Measurements from ENCODE around the gene HIRA.

The HIRA gene

DNA sequence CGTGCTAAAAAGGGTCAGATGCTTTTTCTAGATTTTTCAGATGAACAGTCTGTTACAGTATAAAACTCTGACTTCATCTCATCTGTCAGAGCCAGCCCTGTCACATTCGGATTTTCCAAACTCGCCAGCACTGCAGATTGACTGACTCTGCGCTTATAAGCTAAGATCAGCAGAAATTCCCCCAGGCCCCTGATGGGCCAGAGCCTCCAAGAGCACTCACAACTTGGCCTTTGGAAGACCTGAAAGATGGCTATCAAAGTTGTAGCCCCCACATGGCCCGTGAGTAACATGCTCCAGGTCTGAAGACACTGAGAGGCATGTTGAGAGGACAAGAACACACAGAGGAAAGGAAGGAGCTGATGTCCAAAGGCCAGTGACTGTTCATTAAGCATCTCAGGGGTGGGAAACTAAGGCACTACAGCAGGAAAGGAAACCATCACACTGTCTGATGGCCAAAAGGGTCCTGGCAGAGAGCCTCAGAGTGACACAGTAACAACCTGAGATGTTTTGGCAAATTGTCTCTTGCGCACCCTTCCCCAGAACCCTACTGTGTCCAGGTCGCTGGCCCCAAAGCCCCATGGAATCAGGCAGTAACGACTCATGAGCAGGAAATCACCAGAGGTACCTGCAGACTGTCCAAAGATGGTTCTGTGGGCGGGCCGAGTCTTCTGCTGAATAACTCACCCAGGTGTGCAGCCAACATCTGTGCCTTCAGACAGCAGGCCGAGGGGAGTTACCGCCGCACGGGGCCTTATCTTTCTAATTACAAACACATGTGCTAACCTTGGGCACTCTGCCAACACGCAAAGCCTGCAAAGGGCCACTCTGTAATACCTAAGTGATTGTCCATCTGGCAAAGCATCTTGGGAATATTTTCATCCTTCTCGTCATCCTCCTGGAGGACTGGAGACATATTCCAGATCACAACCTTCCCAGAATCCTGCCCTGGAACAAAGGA lies 23.6 kb downstream of the HIRA start:
- TF ChIP-seq, protein P1, sequence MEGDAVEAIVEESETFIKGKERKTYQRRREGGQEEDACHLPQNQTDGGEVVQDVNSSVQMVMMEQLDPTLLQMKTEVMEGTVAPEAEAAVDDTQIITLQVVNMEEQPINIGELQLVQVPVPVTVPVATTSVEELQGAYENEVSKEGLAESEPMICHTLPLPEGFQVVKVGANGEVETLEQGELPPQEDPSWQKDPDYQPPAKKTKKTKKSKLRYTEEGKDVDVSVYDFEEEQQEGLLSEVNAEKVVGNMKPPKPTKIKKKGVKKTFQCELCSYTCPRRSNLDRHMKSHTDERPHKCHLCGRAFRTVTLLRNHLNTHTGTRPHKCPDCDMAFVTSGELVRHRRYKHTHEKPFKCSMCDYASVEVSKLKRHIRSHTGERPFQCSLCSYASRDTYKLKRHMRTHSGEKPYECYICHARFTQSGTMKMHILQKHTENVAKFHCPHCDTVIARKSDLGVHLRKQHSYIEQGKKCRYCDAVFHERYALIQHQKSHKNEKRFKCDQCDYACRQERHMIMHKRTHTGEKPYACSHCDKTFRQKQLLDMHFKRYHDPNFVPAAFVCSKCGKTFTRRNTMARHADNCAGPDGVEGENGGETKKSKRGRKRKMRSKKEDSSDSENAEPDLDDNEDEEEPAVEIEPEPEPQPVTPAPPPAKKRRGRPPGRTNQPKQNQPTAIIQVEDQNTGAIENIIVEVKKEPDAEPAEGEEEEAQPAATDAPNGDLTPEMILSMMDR (IDR thresholded peaks at IDR 0.05; ENCODE audit: low read depth, low read length, missing control alignments), result no peak
- DNase-seq (ENCODE audit: low read depth), result no peak

GRCh38 chr22:19406846-19407245 lies 24.7 kb downstream of the HIRA start:
- no peak overlapping the region for H3K4me3 ChIP-seq (ENCODE audit: low read depth, low read length)
- TF ChIP-seq, protein P1 (IDR thresholded peaks at IDR 0.05; ENCODE audit: low read depth, low read length, missing control alignments), result no peak
- DNase-seq (ENCODE audit: low read depth), result no peak

More for the DNA sequence above, 23.6 kb downstream of the HIRA start:
- no peak overlapping the region for H3K4me3 ChIP-seq (ENCODE audit: low read depth, low read length)

GRCh38 chr22:19406281-19406811 lies 25.2 kb downstream of the HIRA start:
- no peak overlapping the region for H3K4me3 ChIP-seq (ENCODE audit: low read depth, low read length)
- TF ChIP-seq, protein P1 (IDR thresholded peaks at IDR 0.05; ENCODE audit: low read depth, low read length, missing control alignments), result no peak
- no peak for DNase-seq (ENCODE audit: low read depth)

DNA sequence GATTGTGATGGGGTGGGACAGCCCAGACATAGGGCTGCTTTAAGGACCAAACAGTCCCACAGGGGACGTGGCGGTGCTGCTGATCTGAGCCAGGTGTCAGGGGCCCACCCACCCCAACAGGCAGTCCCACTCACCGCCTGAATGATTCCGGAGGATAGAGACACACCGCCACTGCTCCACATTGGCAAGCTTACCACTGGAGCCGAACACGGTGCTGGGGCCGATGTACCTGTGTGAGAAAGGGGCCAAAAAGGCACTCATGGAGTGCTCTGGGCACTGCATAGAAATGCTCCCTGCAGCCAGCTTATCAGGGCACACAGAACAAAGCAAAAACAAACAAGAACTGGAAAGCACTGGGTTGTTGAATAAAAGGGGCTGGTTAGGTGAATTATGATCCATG lies 25.9 kb downstream of the HIRA start:
- TF ChIP-seq, protein P1 (IDR thresholded peaks at IDR 0.05; ENCODE audit: low read depth, low read length, missing control alignments), result no peak
- DNase-seq (ENCODE audit: low read depth), result no peak
- no peak overlapping the region for H3K4me3 ChIP-seq (ENCODE audit: low read depth, low read length)

DNA sequence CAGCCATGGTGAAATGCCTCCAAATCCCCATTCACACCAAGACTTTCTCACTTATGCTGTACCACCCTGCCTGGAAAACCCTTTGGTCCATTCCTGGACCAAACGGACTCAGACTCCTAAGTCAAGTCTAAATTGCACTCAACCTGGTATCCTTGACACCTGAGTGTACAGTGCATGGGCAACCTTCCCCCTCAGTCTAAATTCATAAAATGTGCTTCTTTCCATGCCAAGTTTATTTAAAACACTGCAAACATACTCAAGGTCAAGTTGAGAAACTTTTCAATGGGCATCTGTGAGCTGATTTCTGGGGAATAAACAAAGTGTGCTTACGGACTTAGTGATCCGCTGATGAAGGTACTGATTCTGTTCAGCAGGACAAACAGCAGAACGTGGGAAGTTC lies 26.4 kb downstream of the HIRA start:
- DNase-seq (ENCODE audit: low read depth), result no peak
- TF ChIP-seq, protein P1 (IDR thresholded peaks at IDR 0.05; ENCODE audit: low read depth, low read length, missing control alignments), result no peak
- no peak overlapping the region for H3K4me3 ChIP-seq (ENCODE audit: low read depth, low read length)

GRCh38 chr22:19404676-19405075 lies 26.9 kb downstream of the HIRA start:
- no peak overlapping the region for H3K4me3 ChIP-seq (ENCODE audit: low read depth, low read length)
- DNase-seq (ENCODE audit: low read depth), result no peak
- TF ChIP-seq, protein P1 (IDR thresholded peaks at IDR 0.05; ENCODE audit: low read depth, low read length, missing control alignments), result no peak
